ENCODE measurements around the gene SMC5.

The SMC5 gene

DNA sequence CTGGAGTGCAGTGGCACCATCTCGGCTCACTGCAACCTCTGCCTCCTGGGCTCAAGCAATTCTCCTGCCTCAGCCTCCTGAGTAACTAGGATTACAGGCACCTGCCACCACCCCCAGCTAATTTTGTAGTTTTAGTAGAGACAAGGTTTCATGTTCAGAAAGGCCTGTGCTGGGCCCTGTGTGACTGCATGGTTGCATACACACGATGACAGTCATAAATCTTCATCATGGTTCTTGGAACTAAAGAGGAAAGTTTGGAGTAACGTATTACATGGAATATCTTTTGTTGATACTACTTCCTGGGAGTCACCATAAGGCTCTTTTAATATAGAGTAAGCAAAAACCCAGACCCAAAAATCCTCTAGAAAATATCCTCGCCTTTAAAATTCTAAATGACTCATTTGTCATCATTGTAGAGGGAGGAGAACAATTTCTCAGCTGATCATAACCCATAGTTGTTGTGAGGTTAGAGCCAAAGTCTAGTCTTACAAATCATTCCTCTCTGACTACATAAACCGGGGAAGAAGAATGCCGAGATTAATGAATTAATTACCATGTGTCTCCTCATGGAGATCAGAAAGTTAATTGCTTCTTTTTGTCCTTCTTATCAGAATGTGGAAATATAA, 108.6 kb downstream of the SMC5 start:
- TF ChIP-seq TOX (CRISPR knock-in tag; IDR thresholded peaks at IDR 0.05; ENCODE audit: borderline replicate concordance): no peak
- TF ChIP-seq ZC3H10 (CRISPR knock-in tag; IDR thresholded peaks at IDR 0.05): no peak
- no peak for TF ChIP-seq ESRRG (CRISPR knock-in tag; IDR thresholded peaks at IDR 0.05)
- TF ChIP-seq ZNF565 (CRISPR knock-in tag; conservative IDR thresholded peaks at IDR 0.05; ENCODE audit: low read depth): no peak
- TF ChIP-seq, protein P1, sequence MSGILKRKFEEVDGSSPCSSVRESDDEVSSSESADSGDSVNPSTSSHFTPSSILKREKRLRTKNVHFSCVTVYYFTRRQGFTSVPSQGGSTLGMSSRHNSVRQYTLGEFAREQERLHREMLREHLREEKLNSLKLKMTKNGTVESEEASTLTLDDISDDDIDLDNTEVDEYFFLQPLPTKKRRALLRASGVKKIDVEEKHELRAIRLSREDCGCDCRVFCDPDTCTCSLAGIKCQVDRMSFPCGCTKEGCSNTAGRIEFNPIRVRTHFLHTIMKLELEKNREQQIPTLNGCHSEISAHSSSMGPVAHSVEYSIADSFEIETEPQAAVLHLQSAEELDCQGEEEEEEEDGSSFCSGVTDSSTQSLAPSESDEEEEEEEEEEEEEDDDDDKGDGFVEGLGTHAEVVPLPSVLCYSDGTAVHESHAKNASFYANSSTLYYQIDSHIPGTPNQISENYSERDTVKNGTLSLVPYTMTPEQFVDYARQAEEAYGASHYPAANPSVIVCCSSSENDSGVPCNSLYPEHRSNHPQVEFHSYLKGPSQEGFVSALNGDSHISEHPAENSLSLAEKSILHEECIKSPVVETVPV (CRISPR knock-in tag; IDR thresholded peaks at IDR 0.05): no peak
- TF ChIP-seq CSDC2 (CRISPR knock-in tag; IDR thresholded peaks at IDR 0.05): no peak
- TF ChIP-seq ISL1 (CRISPR knock-in tag; IDR thresholded peaks at IDR 0.05): no peak
- no peak for TF ChIP-seq OSR1 (CRISPR knock-in tag; IDR thresholded peaks at IDR 0.05)
- TF ChIP-seq ARNTL (CRISPR knock-in tag; IDR thresholded peaks at IDR 0.05; ENCODE audit: borderline replicate concordance, low read depth): no peak
- no peak for TF ChIP-seq ZFP30 (CRISPR knock-in tag; IDR thresholded peaks at IDR 0.05)
- TF ChIP-seq, protein P2, sequence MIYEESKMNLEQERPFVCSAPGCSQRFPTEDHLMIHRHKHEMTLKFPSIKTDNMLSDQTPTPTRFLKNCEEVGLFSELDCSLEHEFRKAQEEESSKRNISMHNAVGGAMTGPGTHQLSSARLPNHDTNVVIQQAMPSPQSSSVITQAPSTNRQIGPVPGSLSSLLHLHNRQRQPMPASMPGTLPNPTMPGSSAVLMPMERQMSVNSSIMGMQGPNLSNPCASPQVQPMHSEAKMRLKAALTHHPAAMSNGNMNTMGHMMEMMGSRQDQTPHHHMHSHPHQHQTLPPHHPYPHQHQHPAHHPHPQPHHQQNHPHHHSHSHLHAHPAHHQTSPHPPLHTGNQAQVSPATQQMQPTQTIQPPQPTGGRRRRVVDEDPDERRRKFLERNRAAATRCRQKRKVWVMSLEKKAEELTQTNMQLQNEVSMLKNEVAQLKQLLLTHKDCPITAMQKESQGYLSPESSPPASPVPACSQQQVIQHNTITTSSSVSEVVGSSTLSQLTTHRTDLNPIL (CRISPR knock-in tag; IDR thresholded peaks at IDR 0.05; ENCODE audit: low read depth): no peak
- TF ChIP-seq, protein P3, sequence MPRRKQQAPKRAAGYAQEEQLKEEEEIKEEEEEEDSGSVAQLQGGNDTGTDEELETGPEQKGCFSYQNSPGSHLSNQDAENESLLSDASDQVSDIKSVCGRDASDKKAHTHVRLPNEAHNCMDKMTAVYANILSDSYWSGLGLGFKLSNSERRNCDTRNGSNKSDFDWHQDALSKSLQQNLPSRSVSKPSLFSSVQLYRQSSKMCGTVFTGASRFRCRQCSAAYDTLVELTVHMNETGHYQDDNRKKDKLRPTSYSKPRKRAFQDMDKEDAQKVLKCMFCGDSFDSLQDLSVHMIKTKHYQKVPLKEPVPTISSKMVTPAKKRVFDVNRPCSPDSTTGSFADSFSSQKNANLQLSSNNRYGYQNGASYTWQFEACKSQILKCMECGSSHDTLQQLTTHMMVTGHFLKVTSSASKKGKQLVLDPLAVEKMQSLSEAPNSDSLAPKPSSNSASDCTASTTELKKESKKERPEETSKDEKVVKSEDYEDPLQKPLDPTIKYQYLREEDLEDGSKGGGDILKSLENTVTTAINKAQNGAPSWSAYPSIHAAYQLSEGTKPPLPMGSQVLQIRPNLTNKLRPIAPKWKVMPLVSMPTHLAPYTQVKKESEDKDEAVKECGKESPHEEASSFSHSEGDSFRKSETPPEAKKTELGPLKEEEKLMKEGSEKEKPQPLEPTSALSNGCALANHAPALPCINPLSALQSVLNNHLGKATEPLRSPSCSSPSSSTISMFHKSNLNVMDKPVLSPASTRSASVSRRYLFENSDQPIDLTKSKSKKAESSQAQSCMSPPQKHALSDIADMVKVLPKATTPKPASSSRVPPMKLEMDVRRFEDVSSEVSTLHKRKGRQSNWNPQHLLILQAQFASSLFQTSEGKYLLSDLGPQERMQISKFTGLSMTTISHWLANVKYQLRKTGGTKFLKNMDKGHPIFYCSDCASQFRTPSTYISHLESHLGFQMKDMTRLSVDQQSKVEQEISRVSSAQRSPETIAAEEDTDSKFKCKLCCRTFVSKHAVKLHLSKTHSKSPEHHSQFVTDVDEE (CRISPR knock-in tag; IDR thresholded peaks at IDR 0.05): no peak
- TF ChIP-seq ZNF8 (CRISPR knock-in tag; IDR thresholded peaks at IDR 0.05): no peak
- no peak for TF ChIP-seq SNAI2 (CRISPR knock-in tag; IDR thresholded peaks at IDR 0.05)
- ATAC-seq: no peak

DNA sequence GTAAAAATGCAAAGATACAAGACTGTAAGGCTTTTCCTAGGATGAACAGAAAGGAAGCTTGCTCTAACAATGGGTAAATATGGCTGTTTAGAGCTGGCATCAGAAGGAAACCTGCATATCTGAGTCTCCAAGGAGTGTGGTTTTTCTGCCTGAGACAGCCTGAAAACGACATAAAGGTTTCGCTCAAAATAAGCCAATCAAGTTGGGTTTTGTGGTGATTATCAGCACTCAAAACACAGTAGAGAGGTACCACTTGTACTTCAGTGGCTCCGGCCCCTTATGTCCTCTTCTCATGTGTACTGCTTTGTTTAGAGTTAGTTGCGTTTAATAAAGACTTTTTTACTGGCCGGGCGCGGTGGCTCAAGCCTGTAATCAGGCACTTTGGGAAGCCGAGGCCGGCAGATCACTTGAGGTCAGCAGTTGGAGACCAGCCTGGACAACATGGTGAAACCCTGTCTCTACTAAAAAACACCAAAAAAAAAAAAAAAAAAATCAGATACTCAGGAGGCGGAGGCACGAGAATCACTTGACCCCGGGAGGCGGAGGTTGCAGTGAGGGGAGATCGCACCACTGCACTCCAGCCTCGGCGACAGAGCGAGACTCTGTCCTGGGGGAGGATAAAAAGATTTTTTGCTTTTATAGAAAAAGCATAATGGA, 116.3 kb downstream of the SMC5 start:
- no peak for ATAC-seq
- TF ChIP-seq TCF4 (CRISPR knock-in tag; IDR thresholded peaks at IDR 0.05; ENCODE audit: borderline replicate concordance) (no peak), ZFP3 (CRISPR knock-in tag; IDR thresholded peaks at IDR 0.05) (no peak), ZC3H10 (CRISPR knock-in tag; IDR thresholded peaks at IDR 0.05) (no peak), ARNTL (CRISPR knock-in tag; IDR thresholded peaks at IDR 0.05; ENCODE audit: borderline replicate concordance, low read depth) (no peak), OSR1 (CRISPR knock-in tag; IDR thresholded peaks at IDR 0.05) (no peak), TOX (CRISPR knock-in tag; IDR thresholded peaks at IDR 0.05; ENCODE audit: borderline replicate concordance) (no peak), BACH2 (CRISPR knock-in tag; IDR thresholded peaks at IDR 0.05; ENCODE audit: borderline replicate concordance) (no peak), ISL1 (CRISPR knock-in tag; IDR thresholded peaks at IDR 0.05) (no peak), ZFP30 (CRISPR knock-in tag; IDR thresholded peaks at IDR 0.05) (no peak)
- TF ChIP-seq, protein P3 (CRISPR knock-in tag; IDR thresholded peaks at IDR 0.05): no peak
- TF ChIP-seq, protein P2 (CRISPR knock-in tag; IDR thresholded peaks at IDR 0.05; ENCODE audit: low read depth): no peak
- TF ChIP-seq, protein P1 (CRISPR knock-in tag; IDR thresholded peaks at IDR 0.05): no peak

Data from SK-N-SH treated with all-trans-retinoic acid at 6 μM for 48 hours (cell line).